Central memory CD8-positive, alpha-beta T cell (primary cell): ENCODE data around the gene RALBP1.
"Not testable (repeated sequence)": the region's sequence is repeated elsewhere in the genome, so short reads cannot be mapped to it uniquely, and the experiment has no call there.

Experiments used
- ATAC-seq: fragments of 150-1000 bp; cut with Tn5 transposase; replicated peaks from 2 replicates; pipeline ENCODE4 v1.10.0; 2022; ENCODE audit warnings: mild to moderate bottlenecking, moderate FRiP score, moderate number of reproducible peaks; ENCODE audit not compliant: poor library complexity, severe bottlenecking; ENCODE audit errors: extremely low read depth
- DNase-seq, 2 donors: peaks; one replicate each; pipeline ENCODE4 v3.0.0; 2021; ENCODE audit warnings: low spot score in 2 of 2
- H3K27ac Mint-ChIP-seq: one replicate; pipeline ENCODE4 v1.8.0; 2022; ENCODE audit warnings: low read depth, mild to moderate bottlenecking, moderate library complexity, mixed read lengths
- H3K27me3 Mint-ChIP-seq: one replicate; pipeline ENCODE4 v1.8.0; 2022; ENCODE audit warnings: mixed read lengths
- H3K36me3 Mint-ChIP-seq: one replicate; pipeline ENCODE4 v1.8.0; 2022; ENCODE audit warnings: mild to moderate bottlenecking, moderate library complexity, mixed read lengths; ENCODE audit not compliant: insufficient read depth
- H3K4me1 Mint-ChIP-seq: one replicate; pipeline ENCODE4 v1.8.0; 2022; ENCODE audit warnings: mixed read lengths
- H3K4me3 Mint-ChIP-seq: one replicate; pipeline ENCODE4 v1.8.0; 2022; ENCODE audit warnings: mild to moderate bottlenecking, moderate library complexity, mixed read lengths
- H3K9me3 Mint-ChIP-seq: one replicate; pipeline ENCODE4 v1.8.0; 2022; ENCODE audit warnings: mixed read lengths

Gene RALBP1

GRCh38 chr18:9474983-9475642 is at the start of gene RALBP1:
RALBP1 (plus strand) TSS chr18:9475513; CDS start chr18:9513046, 37,533 bp downstream.
- Mint-ChIP-seq H3K27ac (peak within 1 kb of the TSS; percentile 94), H3K27me3 (peaks cover 26% of the 10 kb centered on the region), H3K9me3 (no peaks in the 10 kb centered on the region), H3K4me3 (peak within 1 kb of the TSS; percentile 97), H3K36me3 (peaks cover 14% of the 10 kb centered on the region), H3K4me1 (peaks cover 38% of the 10 kb centered on the region)
- peak; percentile 93 to 95 for DNase-seq
- peak; percentile 99 for ATAC-seq

- DNase-seq = no peak
- no peak for ATAC-seq
- no peaks in the 10 kb centered on the region for H3K4me1 Mint-ChIP-seq
- H3K4me3 Mint-ChIP-seq = no peak overlapping the region
- H3K9me3 Mint-ChIP-seq = no peaks in the 10 kb centered on the region
- peaks cover 8% of the 10 kb centered on the region for H3K27me3 Mint-ChIP-seq
- no peaks in the 10 kb centered on the region for H3K36me3 Mint-ChIP-seq
- no peak overlapping the region for H3K27ac Mint-ChIP-seq
Measured at GRCh38 chr18:9426753-9427152, 48.6 kb upstream of the RALBP1 start.

- Mint-ChIP-seq H3K27ac (no peak overlapping the region), H3K27me3 (peaks cover 13% of the 10 kb centered on the region), H3K9me3 (no peaks in the 10 kb centered on the region), H3K36me3 (no peaks in the 10 kb centered on the region), H3K4me3 (no peak overlapping the region), H3K4me1 (no peaks in the 10 kb centered on the region)
- ATAC-seq (no peak), DNase-seq (no peak)
Measured at GRCh38 chr18:9428301-9428706, 47.0 kb upstream of the RALBP1 start.

- no peak overlapping the region for H3K4me3 Mint-ChIP-seq
- H3K36me3 Mint-ChIP-seq = no peaks in the 10 kb centered on the region
- H3K4me1 Mint-ChIP-seq = no peaks in the 10 kb centered on the region
- peaks cover 20% of the 10 kb centered on the region for H3K27me3 Mint-ChIP-seq
- no peak for ATAC-seq
- DNase-seq = no peak
- H3K9me3 Mint-ChIP-seq = no peaks in the 10 kb centered on the region
- no peak overlapping the region for H3K27ac Mint-ChIP-seq
Measured at GRCh38 chr18:9428862-9429661, 46.3 kb upstream of the RALBP1 start.

GRCh38 chr18:9429662-9429993 is 45.7 kb upstream of the RALBP1 start:
- DNase-seq = no peak
- Mint-ChIP-seq H3K36me3 (no peaks in the 10 kb centered on the region), H3K27ac (no peak overlapping the region), H3K4me1 (no peaks in the 10 kb centered on the region), H3K4me3 (no peak overlapping the region), H3K9me3 (no peaks in the 10 kb centered on the region), H3K27me3 (peaks cover 26% of the 10 kb centered on the region)
- no peak for ATAC-seq

- not testable (repeated sequence) for H3K9me3 Mint-ChIP-seq, H3K36me3 Mint-ChIP-seq, H3K4me3 Mint-ChIP-seq, ATAC-seq, H3K27ac Mint-ChIP-seq, H3K4me1 Mint-ChIP-seq, DNase-seq
- peaks cover 26% of the 10 kb centered on the region for H3K27me3 Mint-ChIP-seq
Measured at GRCh38 chr18:9430315-9430714, 45.0 kb upstream of the RALBP1 start.

- no peak overlapping the region for H3K4me3 Mint-ChIP-seq
- no peaks in the 10 kb centered on the region for H3K4me1 Mint-ChIP-seq
- no peaks in the 10 kb centered on the region for H3K9me3 Mint-ChIP-seq
- H3K36me3 Mint-ChIP-seq = no peaks in the 10 kb centered on the region
- DNase-seq (no peak), ATAC-seq (no peak)
- peaks cover 26% of the 10 kb centered on the region for H3K27me3 Mint-ChIP-seq
- H3K27ac Mint-ChIP-seq = no peak overlapping the region
Measured at GRCh38 chr18:9431296-9431695, 44.0 kb upstream of the RALBP1 start.

- H3K4me3 Mint-ChIP-seq, H3K4me1 Mint-ChIP-seq, H3K9me3 Mint-ChIP-seq, H3K27ac Mint-ChIP-seq, ATAC-seq, H3K36me3 Mint-ChIP-seq, DNase-seq: not testable (repeated sequence)
- peaks cover 26% of the 10 kb centered on the region for H3K27me3 Mint-ChIP-seq
Measured at GRCh38 chr18:9433122-9433521, 42.2 kb upstream of the RALBP1 start.

- Mint-ChIP-seq H3K9me3 (no peaks in the 10 kb centered on the region), H3K36me3 (no peaks in the 10 kb centered on the region), H3K27me3 (peaks cover 26% of the 10 kb centered on the region), H3K4me3 (no peak overlapping the region), H3K27ac (no peak overlapping the region), H3K4me1 (no peaks in the 10 kb centered on the region)
- ATAC-seq (no peak), DNase-seq (no peak)
Measured at GRCh38 chr18:9433671-9434121, 41.6 kb upstream of the RALBP1 start.

GRCh38 chr18:9434122-9434701 is 41.1 kb upstream of the RALBP1 start:
- H3K27ac Mint-ChIP-seq = no peak overlapping the region
- H3K27me3 Mint-ChIP-seq = peaks cover 26% of the 10 kb centered on the region
- H3K9me3 Mint-ChIP-seq = no peaks in the 10 kb centered on the region
- no peaks in the 10 kb centered on the region for H3K36me3 Mint-ChIP-seq
- DNase-seq = no peak
- H3K4me3 Mint-ChIP-seq = no peak overlapping the region
- ATAC-seq = no peak
- no peaks in the 10 kb centered on the region for H3K4me1 Mint-ChIP-seq

- H3K4me3 Mint-ChIP-seq = no peak overlapping the region
- H3K36me3 Mint-ChIP-seq = no peaks in the 10 kb centered on the region
Measured at GRCh38 chr18:9435041-9435440, 40.3 kb upstream of the RALBP1 start.

GRCh38 chr18:9436206-9436929 is 38.9 kb upstream of the RALBP1 start:
- no peak for DNase-seq
- Mint-ChIP-seq H3K4me3 (no peak overlapping the region), H3K27me3 (peaks cover 19% of the 10 kb centered on the region), H3K36me3 (no peaks in the 10 kb centered on the region), H3K4me1 (no peaks in the 10 kb centered on the region), H3K27ac (no peak overlapping the region), H3K9me3 (no peaks in the 10 kb centered on the region)
- ATAC-seq = no peak

More at GRCh38 chr18:9435041-9435440, 40.3 kb upstream of the RALBP1 start:
- Mint-ChIP-seq H3K27ac (no peak overlapping the region), H3K4me1 (no peaks in the 10 kb centered on the region), H3K27me3 (peaks cover 26% of the 10 kb centered on the region), H3K9me3 (no peaks in the 10 kb centered on the region)
- no peak for DNase-seq
- no peak for ATAC-seq
